Measurements from ENCODE around the gene ZW10.

The ZW10 gene

DNA sequence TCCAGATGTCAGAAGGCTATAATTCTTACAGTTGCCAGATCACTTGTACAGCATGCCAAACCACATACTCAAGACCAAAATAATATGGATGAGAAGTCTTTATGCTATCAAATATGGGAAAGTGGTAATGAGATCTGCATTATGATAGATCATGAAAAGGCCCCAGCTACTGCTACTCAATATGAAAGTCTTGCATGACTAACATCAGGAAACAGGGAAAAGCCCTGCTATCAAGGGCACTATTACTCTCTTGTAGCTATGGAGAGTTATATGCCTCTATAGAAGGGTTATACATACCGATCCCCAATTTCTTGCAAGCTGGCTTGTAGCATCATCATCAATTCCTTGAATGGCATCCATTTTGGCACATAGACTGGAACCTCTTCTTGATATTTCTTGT lies 37.2 kb downstream of the ZW10 start:
- TF ChIP-seq, protein P1, sequence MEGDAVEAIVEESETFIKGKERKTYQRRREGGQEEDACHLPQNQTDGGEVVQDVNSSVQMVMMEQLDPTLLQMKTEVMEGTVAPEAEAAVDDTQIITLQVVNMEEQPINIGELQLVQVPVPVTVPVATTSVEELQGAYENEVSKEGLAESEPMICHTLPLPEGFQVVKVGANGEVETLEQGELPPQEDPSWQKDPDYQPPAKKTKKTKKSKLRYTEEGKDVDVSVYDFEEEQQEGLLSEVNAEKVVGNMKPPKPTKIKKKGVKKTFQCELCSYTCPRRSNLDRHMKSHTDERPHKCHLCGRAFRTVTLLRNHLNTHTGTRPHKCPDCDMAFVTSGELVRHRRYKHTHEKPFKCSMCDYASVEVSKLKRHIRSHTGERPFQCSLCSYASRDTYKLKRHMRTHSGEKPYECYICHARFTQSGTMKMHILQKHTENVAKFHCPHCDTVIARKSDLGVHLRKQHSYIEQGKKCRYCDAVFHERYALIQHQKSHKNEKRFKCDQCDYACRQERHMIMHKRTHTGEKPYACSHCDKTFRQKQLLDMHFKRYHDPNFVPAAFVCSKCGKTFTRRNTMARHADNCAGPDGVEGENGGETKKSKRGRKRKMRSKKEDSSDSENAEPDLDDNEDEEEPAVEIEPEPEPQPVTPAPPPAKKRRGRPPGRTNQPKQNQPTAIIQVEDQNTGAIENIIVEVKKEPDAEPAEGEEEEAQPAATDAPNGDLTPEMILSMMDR (IDR thresholded peaks at IDR 0.05; ENCODE audit: insufficient read depth, low read length): no peak
- TF ChIP-seq SPI1 (IDR thresholded peaks at IDR 0.05; ENCODE audit: borderline replicate concordance, low read depth): no peak
- no peak for TF ChIP-seq GABPA (IDR thresholded peaks at IDR 0.05; ENCODE audit: low read depth)
- TF ChIP-seq POLR2AphosphoS5 (IDR thresholded peaks at IDR 0.05; ENCODE audit: low read depth): no peak
- TF ChIP-seq, protein P2, sequence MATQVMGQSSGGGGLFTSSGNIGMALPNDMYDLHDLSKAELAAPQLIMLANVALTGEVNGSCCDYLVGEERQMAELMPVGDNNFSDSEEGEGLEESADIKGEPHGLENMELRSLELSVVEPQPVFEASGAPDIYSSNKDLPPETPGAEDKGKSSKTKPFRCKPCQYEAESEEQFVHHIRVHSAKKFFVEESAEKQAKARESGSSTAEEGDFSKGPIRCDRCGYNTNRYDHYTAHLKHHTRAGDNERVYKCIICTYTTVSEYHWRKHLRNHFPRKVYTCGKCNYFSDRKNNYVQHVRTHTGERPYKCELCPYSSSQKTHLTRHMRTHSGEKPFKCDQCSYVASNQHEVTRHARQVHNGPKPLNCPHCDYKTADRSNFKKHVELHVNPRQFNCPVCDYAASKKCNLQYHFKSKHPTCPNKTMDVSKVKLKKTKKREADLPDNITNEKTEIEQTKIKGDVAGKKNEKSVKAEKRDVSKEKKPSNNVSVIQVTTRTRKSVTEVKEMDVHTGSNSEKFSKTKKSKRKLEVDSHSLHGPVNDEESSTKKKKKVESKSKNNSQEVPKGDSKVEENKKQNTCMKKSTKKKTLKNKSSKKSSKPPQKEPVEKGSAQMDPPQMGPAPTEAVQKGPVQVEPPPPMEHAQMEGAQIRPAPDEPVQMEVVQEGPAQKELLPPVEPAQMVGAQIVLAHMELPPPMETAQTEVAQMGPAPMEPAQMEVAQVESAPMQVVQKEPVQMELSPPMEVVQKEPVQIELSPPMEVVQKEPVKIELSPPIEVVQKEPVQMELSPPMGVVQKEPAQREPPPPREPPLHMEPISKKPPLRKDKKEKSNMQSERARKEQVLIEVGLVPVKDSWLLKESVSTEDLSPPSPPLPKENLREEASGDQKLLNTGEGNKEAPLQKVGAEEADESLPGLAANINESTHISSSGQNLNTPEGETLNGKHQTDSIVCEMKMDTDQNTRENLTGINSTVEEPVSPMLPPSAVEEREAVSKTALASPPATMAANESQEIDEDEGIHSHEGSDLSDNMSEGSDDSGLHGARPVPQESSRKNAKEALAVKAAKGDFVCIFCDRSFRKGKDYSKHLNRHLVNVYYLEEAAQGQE (IDR thresholded peaks at IDR 0.05; ENCODE audit: insufficient replicate concordance, low read depth): no peak
- Histone ChIP-seq H3K27me3 (ENCODE audit: insufficient read depth, poor library complexity, severe bottlenecking) (no peaks in the 10 kb centered on the region), H3K4me3 (replicated peaks; ENCODE audit: insufficient read depth, low read length) (no peak overlapping the region), H3K27ac (replicated peaks) (no peak overlapping the region)
- no peak for DNase-seq (ENCODE audit: low read depth in 1 of 2, low spot score in 1 of 2)

DNA sequence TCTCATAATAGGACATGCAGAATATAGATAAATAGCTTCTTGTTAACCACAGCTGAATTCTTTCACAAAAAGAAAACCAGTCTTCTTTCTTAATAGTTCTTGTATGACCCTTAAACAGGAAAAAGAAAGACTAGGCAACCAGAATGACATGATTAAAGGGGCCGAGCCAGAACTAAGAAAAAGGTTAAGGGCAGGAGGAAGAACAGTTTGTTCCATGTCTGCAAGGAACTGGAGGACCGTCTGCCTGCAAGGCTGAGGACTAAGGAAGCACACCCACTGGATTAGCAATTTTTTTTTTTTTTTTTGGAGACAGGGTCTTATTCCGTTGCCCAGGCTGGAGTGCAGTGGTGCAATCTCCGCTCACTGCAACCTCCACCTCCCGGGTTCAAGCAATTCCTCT lies 41.4 kb downstream of the ZW10 start:
- DNase-seq (ENCODE audit: low read depth in 1 of 2, low spot score in 1 of 2): no peak
- no peak overlapping the region for H3K27ac ChIP-seq (replicated peaks)
- H3K4me3 ChIP-seq (replicated peaks; ENCODE audit: insufficient read depth, low read length): no peak overlapping the region
- TF ChIP-seq, protein P1 (IDR thresholded peaks at IDR 0.05; ENCODE audit: insufficient read depth, low read length): no peak
- H3K27me3 ChIP-seq (ENCODE audit: insufficient read depth, poor library complexity, severe bottlenecking): no peaks in the 10 kb centered on the region

DNA sequence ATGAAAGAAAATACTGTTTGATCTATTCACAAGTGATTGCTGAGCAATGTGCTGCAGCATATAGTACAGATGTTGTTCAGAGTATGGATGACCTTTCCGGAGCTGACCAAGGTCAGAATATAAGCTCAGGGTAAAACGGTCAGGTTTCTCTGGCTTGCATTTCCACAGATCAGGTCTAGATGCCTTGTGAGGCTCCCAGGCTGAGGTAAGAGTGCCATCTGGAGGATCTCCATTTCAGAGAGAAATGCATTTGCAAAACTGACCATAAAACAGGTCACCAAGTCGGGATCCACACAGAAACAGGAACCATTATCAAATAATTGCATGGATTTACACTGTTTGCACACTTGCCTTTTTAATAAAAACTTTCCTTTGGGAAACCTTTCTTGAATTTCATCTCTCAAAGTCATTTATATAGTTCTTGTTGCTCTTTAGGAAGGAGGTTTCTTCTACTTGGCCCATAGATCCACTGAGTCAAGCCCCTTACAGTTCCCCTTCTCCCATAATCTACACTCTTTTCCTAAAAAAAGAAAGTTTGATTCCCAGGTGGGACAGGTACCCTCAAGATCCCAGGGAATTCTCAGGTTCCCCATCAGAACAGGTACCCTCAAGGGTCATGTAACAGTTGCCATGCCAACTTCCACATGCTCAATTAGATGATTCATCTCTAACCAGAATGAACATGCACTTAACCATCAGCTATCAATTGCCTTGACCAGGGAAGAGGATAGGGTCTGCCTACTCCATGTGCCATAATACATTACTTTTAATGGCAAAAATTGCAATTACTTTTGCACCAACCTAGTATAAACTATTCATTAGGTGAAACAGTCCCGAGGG lies 42.4 kb downstream of the ZW10 start:
- Histone ChIP-seq H3K27me3 (ENCODE audit: insufficient read depth, poor library complexity, severe bottlenecking) (no peaks in the 10 kb centered on the region), H3K4me3 (replicated peaks; ENCODE audit: insufficient read depth, low read length) (no peak overlapping the region), H3K27ac (replicated peaks) (no peak overlapping the region)
- TF ChIP-seq GABPA (IDR thresholded peaks at IDR 0.05; ENCODE audit: low read depth) (no peak), POLR2AphosphoS5 (IDR thresholded peaks at IDR 0.05; ENCODE audit: low read depth) (no peak), SPI1 (IDR thresholded peaks at IDR 0.05; ENCODE audit: borderline replicate concordance, low read depth) (no peak)
- TF ChIP-seq, protein P2 (IDR thresholded peaks at IDR 0.05; ENCODE audit: insufficient replicate concordance, low read depth): no peak
- TF ChIP-seq, protein P1 (IDR thresholded peaks at IDR 0.05; ENCODE audit: insufficient read depth, low read length): no peak
- DNase-seq (ENCODE audit: low read depth in 1 of 2, low spot score in 1 of 2): peak in 1 of 2 experiments; percentile 25

DNA sequence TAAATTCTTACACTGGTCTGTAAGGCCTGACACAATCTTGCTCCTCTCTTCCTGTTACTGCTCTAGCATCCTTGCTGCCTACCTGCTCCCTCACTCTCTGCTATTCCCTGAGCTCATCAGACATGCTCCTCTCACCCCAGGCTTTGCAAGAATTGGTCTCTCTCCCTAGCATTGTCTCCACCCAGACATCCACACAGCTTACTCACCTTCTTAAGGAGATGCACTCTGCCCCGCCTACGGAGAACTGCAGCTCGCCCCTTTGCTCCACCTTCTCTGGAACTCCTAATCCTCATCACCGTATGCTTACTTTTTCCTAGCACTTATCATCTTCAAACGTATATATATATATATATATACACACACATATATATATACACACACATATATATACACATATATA lies 44.0 kb downstream of the ZW10 start:
- H3K4me3 ChIP-seq (replicated peaks; ENCODE audit: insufficient read depth, low read length): no peak overlapping the region
- no peak for DNase-seq (ENCODE audit: low read depth in 1 of 2, low spot score in 1 of 2)
- TF ChIP-seq SPI1 (IDR thresholded peaks at IDR 0.05; ENCODE audit: borderline replicate concordance, low read depth) (no peak), GABPA (IDR thresholded peaks at IDR 0.05; ENCODE audit: low read depth) (no peak)
- no peaks in the 10 kb centered on the region for H3K27me3 ChIP-seq (ENCODE audit: insufficient read depth, poor library complexity, severe bottlenecking)
- no peak overlapping the region for H3K27ac ChIP-seq (replicated peaks)
